ENCODE measurements around the gene SMARCAD1. TPM values are rescaled to one million over a fixed set of nuclear protein-coding genes. Genes with fewer than 3 reads are reported as not detected.

SMARCAD1 gene
- total RNA-seq, 1 experiment from 2014 or later: 17.0 TPM

DNA sequence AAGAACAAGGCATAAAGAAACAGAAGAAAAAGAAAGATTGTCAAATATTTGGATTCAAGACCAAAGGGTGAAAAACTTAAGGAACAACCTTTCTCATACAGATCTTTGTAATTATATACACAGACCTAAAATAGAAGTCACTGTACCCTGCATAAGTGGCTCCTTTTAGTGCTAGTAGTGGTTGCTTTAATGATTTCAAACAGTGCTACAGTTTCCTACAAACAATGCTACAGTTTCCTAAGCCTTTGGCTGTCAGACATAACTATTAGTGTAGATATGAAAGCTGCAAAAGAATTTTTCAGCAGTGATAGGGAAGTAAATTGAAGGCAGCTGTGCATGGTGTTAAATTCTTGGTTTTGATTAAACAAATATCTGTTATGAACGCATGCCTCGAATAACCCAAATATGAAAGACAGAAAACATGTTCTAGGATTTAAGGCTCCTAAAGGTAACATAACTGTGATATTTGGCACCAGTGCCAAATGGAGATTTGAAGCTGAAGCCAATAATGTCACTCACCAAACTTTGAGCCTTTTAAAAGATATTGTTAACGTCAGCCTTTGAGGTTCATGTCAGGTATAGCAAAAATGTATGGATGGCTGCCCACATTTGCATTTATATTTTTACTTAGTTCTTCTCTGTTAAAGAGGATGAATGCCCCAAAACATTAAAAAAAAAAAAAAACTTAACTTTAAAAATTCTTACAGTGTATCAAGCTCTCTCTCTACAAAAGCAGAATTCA is 36.6 kb downstream of the SMARCAD1 start:
- Histone ChIP-seq H4K20me1 (ENCODE audit: low read length) (no peaks in the 10 kb centered on the region), H3K4me2 (ENCODE audit: low read length) (no peak overlapping the region), H3K36me3 (ENCODE audit: low read depth, low read length) (peaks cover 14% of the 10 kb centered on the region; the same call in 1 of the 2 replicates), H2AFZ (ENCODE audit: low read length) (no peak overlapping the region), H3K4me3 (ENCODE audit: low read length) (no peak overlapping the region), H3F3A (ENCODE audit: low read length, unreplicated experiment) (no peaks in the 10 kb centered on the region), H3K4me1 (ENCODE audit: insufficient read depth, low read length) (no peaks in the 10 kb centered on the region), H3K79me2 (ENCODE audit: low read length) (no peaks in the 10 kb centered on the region), H3K9me2 (replicated peaks; ENCODE audit: low read length) (no peaks in the 10 kb centered on the region), H3K9ac (ENCODE audit: low read length) (no peak overlapping the region), H3K27ac (ENCODE audit: low read length) (no peak overlapping the region), H3K9me3 (ENCODE audit: low read length) (no peaks in the 10 kb centered on the region), H3K27me3 (ENCODE audit: low read length) (no peaks in the 10 kb centered on the region)
- ChIA-PET POLR2A (ENCODE audit: unreplicated experiment) (no interaction called here), CTCF (no interaction called here)
- DNase-seq (no peak), ATAC-seq (no peak)
- BruUV-seq (replicated peaks): no TSS peak
- intact Hi-C loops (cut with micrococcal nuclease): no loop called here
- TF ChIP-seq EZH2 (IDR thresholded peaks at IDR 0.05; ENCODE audit: low read length, unreplicated experiment): no peak
- TF ChIP-seq EZH2phosphoT487 (IDR thresholded peaks at IDR 0.05; ENCODE audit: borderline replicate concordance, low read length): no peak
- TF ChIP-seq, protein P1, sequence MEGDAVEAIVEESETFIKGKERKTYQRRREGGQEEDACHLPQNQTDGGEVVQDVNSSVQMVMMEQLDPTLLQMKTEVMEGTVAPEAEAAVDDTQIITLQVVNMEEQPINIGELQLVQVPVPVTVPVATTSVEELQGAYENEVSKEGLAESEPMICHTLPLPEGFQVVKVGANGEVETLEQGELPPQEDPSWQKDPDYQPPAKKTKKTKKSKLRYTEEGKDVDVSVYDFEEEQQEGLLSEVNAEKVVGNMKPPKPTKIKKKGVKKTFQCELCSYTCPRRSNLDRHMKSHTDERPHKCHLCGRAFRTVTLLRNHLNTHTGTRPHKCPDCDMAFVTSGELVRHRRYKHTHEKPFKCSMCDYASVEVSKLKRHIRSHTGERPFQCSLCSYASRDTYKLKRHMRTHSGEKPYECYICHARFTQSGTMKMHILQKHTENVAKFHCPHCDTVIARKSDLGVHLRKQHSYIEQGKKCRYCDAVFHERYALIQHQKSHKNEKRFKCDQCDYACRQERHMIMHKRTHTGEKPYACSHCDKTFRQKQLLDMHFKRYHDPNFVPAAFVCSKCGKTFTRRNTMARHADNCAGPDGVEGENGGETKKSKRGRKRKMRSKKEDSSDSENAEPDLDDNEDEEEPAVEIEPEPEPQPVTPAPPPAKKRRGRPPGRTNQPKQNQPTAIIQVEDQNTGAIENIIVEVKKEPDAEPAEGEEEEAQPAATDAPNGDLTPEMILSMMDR (conservative IDR thresholded peaks at IDR 0.05; ENCODE audit: low read depth, low read length): no peak

DNA sequence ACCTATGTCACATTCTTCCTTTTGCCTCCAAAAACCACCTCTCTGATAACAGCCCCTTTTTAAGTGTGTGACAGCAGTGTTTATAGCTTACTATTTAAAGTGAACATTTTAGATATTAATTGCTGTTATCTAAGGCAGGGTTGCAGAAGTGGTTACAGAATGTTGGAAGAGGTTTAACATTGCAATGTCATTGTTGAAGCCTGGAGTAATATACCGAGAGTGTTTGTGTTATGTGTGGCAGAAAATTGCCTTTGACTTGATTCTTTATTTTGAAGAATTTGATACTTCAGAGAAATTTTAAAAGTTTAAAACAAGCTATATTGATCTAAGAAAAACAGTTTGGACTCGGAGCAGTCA is 37.1 kb downstream of the SMARCAD1 start:
- Histone ChIP-seq H3K79me2 (ENCODE audit: low read length) (no peaks in the 10 kb centered on the region), H3K27me3 (ENCODE audit: low read length) (no peaks in the 10 kb centered on the region), H3K9me3 (ENCODE audit: low read length) (no peaks in the 10 kb centered on the region), H4K20me1 (ENCODE audit: low read length) (no peaks in the 10 kb centered on the region), H3K4me1 (ENCODE audit: insufficient read depth, low read length) (no peaks in the 10 kb centered on the region), H3K27ac (ENCODE audit: low read length) (no peak overlapping the region), H3F3A (ENCODE audit: low read length, unreplicated experiment) (no peaks in the 10 kb centered on the region), H3K9me2 (replicated peaks; ENCODE audit: low read length) (no peaks in the 10 kb centered on the region), H3K9ac (ENCODE audit: low read length) (no peak overlapping the region), H3K4me2 (ENCODE audit: low read length) (no peak overlapping the region), H2AFZ (ENCODE audit: low read length) (no peak overlapping the region), H3K36me3 (ENCODE audit: low read depth, low read length) (peaks cover 14% of the 10 kb centered on the region; the same call in 1 of the 2 replicates), H3K4me3 (ENCODE audit: low read length) (no peak overlapping the region)
- ChIA-PET POLR2A (ENCODE audit: unreplicated experiment) (no interaction called here), CTCF (no interaction called here)
- DNase-seq (no peak), ATAC-seq (no peak)
- no TSS peak for BruUV-seq (replicated peaks)
- TF ChIP-seq, protein P1 (conservative IDR thresholded peaks at IDR 0.05; ENCODE audit: low read depth, low read length): no peak
- TF ChIP-seq EZH2phosphoT487 (IDR thresholded peaks at IDR 0.05; ENCODE audit: borderline replicate concordance, low read length): no peak
- TF ChIP-seq EZH2 (IDR thresholded peaks at IDR 0.05; ENCODE audit: low read length, unreplicated experiment): no peak
- intact Hi-C loops (cut with micrococcal nuclease): no loop called here

DNA sequence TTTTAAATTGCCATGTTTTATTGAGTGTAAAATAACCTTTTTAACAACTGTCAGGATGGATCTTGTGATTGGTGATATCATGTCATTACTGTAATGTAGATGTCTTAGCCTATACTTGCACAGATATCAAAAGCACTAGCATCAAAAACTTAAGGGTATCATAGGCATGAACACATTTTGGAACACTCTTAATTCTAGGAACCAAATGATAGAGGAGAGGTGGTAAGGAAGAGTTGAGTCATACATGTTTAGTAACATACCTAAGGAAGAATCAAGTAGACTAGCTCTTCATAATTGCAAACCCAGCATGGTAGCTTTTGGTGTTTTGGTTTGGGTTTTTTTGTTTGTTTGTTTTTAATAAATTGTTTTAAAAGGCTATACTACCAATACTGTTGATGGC is 43.4 kb downstream of the SMARCAD1 start:
- no peaks in the 10 kb centered on the region for H3K27me3 ChIP-seq (ENCODE audit: low read length)
- no peak overlapping the region for H3K4me2 ChIP-seq (ENCODE audit: low read length)
- BruUV-seq (replicated peaks): no TSS peak
- no peaks in the 10 kb centered on the region for H3K79me2 ChIP-seq (ENCODE audit: low read length)
- no peaks in the 10 kb centered on the region for H3K9me2 ChIP-seq (replicated peaks; ENCODE audit: low read length)
- TF ChIP-seq EZH2phosphoT487 (IDR thresholded peaks at IDR 0.05; ENCODE audit: borderline replicate concordance, low read length) (no peak), EZH2 (IDR thresholded peaks at IDR 0.05; ENCODE audit: low read length, unreplicated experiment) (no peak)
- TF ChIP-seq, protein P1 (conservative IDR thresholded peaks at IDR 0.05; ENCODE audit: low read depth, low read length): no peak
- no peaks in the 10 kb centered on the region for H3K9me3 ChIP-seq (ENCODE audit: low read length)
- ChIA-PET CTCF (no interaction called here), POLR2A (ENCODE audit: unreplicated experiment) (no interaction called here)
- H2AFZ ChIP-seq (ENCODE audit: low read length): no peak overlapping the region
- no peaks in the 10 kb centered on the region for H4K20me1 ChIP-seq (ENCODE audit: low read length)
- intact Hi-C loops (cut with micrococcal nuclease): loop anchor here (10.0 kb wide), 2 partner anchors 126 to 456 kb away; no protein-coding TSS in a partner anchor
- ATAC-seq (no peak), DNase-seq (no peak)
- no peaks in the 10 kb centered on the region for H3F3A ChIP-seq (ENCODE audit: low read length, unreplicated experiment)
- no peak overlapping the region for H3K4me3 ChIP-seq (ENCODE audit: low read length)
- no peaks in the 10 kb centered on the region for H3K4me1 ChIP-seq (ENCODE audit: insufficient read depth, low read length)
- H3K27ac ChIP-seq (ENCODE audit: low read length): no peak overlapping the region
- H3K9ac ChIP-seq (ENCODE audit: low read length): no peak overlapping the region
- peaks cover 14% of the 10 kb centered on the region; the same call in 1 of the 2 replicates for H3K36me3 ChIP-seq (ENCODE audit: low read depth, low read length)
